NCI-H2196 (cell line): ENCODE data around the gene DNAH2.

Experiments
- DNase-seq: peaks from one replicate; lab custom pipeline; 2025; ENCODE audit not compliant: unreplicated experiment; lab: John Stamatoyannopoulos, UW

DNAH2 gene

DNA sequence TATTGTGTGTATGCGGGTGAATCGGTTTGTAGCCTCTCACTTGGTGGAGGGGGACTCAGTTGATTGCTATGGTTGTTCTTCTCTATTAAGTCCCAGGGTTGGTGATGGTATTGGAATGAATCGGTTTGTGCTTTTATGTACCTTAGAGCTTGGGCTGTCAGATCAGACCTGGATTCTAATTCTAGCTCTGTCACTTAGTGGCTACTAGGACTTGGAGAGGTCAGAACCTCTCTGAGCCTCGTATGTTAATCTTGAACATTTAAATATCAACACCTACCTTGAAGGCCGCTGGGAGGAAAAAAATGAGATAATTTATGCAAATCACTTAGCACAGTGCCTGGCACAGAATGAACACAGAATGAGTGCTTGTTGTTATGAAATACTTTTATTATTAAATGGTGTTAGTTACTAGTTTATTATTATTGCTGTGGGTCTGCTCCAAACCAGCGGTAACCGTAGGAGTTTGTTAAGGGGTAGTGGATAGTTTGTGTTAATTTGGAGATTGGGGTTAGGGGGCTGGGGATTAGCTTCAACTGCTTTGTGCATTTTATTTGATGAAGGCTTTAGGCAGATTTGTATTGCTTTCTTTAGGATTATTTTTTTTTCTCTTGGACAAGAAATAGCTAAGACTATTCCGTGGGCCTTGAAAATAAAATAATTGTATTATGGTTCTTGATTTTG, 120.0 kb downstream of the DNAH2 start:
- no peak for DNase-seq

GRCh38 chr17:7838090-7839075, 120.8 kb downstream of the DNAH2 start:
- peak; percentile 10 for DNase-seq

DNA sequence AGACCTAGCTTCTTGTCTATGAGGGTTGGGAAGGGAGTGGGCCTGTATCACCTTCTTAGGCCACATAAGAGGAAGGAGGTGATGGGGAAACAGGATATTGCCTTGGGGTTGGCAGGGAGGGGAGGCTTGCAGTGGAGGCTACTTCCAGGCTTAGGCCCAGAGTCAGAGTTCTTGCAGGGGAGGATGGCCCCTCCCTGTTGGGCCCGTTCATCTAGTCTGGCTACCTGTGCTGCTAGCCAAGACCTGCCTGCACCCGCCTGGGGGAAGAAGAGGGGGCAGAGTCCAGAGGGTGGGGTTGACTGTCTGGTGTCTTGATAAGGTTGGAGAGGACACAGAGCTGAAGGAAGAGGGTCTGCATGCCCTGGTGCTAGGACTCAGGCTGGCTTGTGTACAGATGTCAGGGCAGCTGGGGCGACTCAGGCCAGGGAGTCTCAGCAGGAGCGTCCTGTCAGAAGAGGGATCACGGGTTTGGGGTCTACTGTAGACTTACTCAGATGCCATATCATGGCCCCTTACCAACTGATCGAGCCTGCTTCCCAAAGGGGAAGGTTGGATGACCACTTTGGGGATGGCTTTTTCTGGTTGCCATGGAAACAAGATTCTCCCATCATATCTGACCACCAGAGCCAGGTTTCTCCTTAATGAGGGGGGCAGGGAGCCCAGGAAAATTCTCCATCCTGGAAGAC, 121.8 kb downstream of the DNAH2 start:
- DNase-seq = no peak

GRCh38 chr17:7839876-7840261, 122.3 kb downstream of the DNAH2 start:
- DNase-seq = no peak

GRCh38 chr17:7840441-7840840, 122.9 kb downstream of the DNAH2 start:
- DNase-seq = no peak

DNA sequence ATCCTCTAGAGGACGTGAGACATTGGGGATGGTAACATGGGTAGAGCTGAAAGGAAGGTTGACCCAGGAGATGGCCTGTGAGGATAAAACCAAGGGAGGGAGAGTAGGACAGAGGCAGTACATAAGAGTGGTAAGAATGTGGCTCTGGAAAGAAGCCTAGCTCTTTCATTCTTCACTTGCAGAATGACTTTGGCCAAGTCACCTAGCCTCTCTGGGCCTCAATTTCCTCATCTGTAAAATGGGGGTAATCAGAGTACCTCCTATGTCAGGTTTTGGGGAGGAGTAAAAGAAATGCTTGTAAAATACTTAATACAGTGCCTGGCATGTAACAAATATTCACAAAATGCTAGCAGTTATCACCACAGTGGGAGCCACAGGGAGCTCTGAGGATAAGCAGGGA, 123.3 kb downstream of the DNAH2 start:
- no peak for DNase-seq

- DNase-seq = peak; percentile 41
Measured at GRCh38 chr17:7841396-7841914, 123.9 kb downstream of the DNAH2 start.

DNA sequence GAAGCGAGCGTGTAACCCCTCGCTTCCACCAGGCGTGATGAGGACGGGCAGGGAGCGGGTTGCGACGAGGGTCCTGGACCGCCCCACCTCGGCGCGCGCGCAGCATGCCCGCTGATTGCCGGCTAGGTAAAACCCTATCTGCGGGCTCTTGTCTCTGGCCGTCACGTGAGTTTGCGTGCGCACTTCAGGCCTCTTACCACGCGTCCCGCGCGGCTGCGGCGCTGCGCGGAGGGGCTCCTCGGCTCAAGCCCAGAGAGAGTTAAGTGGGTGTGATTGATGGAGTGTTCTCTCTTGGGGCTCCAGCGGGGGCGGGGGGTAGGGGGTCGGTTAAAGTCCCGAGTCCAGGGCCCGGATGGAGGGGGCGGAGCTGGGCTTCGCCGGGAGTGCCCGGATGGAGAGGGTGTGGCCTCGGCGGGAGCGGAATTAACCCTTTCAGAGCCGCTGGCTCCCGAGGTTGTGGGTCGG, 124.4 kb downstream of the DNAH2 start:
- peak; percentile 72 for DNase-seq

DNA sequence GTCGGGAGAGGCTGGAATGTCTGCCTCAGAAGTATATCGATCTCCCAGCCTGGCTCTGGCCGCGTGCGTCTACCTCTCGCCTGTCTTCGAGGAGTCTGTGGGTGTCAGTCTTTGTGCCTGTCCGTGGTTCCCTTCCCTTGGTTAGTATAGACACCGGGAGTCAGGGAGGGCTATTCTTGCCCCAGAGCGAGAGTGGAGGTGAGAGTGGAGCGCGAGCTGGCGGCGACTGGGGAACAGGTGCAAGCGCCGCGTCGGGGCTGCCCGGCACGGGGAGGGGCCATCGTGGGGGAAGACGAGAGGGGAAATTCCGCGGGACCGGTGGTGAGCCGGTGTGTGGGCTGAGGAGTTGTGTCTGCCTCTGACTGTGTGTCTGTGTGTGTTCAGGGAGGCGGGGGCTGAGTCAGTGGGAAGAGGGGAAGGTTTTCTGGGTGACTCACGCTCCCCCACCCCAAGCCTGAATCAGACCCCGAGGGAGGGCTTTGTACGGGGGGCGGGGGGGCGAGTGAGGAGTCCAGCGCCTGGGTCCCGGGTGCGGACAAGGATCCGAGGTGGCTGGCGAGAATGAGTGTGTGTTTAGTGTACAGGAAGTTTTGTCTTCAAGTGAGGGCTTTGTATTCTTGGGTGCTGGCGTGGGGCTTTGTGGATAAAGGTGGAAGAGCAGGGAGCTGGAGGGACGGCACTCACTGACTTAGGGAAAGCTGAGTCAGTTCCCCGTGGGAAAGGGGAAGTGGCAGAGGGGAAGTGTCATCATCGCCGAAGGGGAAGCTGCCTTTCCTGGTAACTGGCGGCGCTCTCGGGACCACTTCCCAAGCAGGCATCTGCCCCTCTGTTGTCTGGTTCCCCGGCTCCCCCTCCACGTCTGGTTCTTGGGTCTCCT, 125.1 kb downstream of the DNAH2 start:
- no peak for DNase-seq

- DNase-seq = no peak
Measured at GRCh38 chr17:7843257-7843535, 125.7 kb downstream of the DNAH2 start.

DNA sequence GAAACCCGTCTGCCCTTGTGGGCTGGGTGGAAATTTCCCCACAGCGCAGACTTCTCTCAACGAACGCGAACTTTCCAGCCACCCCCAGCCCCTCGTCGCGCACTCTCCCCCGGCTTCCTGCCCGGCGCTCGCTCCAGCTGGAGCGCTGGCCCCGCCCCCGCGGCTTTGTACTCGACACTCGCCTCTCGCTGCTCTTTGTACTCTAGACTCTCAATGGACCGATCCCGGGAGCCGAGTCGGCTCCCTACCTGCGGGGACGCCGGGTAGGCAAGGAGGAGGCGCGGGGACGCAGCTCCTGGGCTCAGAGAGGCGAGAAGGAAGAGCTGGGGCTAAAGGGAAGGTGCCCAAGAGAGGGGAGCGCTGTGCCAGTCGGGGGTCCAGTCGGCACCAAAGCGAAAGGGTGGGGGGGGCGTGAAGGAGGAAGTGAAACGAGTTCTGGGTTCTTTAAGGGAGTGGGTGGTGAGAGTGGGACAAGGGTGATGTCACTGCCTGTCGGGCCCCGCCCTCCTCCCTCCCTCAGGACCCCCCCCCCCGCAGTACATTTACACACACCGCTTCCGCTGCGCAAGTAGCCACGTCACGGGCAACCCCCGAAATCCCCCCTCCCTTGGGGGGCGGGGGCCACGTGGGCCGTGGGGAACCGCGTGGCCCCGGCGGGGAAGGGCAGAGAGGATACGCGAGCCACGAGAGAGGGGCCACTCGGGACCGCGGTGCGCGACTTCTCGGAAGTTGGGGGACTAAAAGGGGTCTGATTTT, 126.2 kb downstream of the DNAH2 start:
- peak; percentile 74 for DNase-seq

DNA sequence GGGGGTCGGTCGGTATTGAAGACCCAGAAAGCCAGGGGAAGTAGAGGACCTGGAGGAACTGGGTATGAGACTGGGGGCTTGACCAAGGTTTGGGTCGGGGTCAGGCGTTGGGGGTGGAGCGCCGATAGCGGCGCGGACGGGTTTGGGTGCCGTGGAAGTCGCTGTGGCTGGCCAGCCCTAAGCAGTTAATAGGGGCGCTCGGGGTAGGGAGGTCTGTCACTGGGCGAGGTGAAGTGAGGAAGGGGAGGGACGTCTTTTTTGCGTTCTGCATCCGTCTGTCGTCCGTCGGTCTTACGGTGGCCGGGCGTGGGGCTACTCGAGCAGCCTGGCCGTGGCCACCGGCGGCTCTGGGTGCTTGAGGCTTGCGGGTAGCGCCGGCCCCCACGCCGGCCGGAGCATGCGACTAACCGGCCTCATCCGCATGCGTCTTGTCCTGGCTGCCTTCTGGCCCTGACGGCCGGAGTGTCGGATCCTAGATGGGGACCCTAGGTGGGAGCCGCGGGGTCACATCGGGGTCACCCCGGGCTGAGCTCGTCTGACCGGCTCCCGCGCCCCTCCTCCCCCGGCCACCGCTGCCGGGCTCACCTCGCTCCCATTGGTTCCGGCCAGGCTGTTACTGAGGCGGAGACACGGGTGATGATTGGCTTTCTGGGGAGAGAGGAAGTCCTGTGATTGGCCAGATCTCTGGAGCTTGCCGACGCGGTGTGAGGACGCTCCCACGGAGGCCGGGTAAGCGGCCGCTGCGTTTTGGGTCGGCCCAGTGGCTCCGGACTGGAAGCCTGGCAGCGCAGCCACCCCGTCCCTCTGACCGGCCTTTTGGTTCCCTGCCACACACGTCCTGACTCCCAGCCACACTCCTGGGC, 127.0 kb downstream of the DNAH2 start:
- DNase-seq = peak; percentile 75

- no peak for DNase-seq
Measured at GRCh38 chr17:7845359-7846062, 128.0 kb downstream of the DNAH2 start.

DNA sequence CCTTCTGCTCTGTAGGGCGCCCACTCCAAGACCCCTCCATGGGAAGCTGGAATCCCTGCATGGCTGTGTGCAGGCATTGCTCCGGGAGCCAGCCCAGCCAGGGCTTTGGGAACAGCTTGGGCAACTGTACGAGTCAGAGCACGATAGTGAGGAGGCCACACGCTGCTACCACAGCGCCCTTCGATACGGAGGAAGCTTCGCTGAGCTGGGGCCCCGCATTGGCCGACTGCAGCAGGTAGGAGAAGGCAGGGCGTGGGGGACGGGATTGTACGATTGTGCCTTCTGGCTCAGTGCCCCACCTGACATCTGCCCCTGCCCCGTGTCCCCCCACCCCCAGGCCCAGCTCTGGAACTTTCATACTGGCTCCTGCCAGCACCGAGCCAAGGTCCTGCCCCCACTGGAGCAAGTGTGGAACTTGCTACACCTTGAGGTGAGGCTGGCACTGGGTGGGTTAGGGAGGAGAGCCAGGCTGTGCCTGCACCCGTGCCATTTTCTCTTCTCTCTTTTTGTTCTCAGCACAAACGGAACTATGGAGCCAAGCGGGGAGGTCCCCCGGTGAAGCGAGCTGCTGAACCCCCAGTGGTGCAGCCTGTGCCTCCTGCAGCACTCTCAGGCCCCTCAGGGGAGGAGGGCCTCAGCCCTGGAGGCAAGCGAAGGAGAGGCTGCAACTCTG, 128.7 kb downstream of the DNAH2 start:
- DNase-seq = no peak

DNA sequence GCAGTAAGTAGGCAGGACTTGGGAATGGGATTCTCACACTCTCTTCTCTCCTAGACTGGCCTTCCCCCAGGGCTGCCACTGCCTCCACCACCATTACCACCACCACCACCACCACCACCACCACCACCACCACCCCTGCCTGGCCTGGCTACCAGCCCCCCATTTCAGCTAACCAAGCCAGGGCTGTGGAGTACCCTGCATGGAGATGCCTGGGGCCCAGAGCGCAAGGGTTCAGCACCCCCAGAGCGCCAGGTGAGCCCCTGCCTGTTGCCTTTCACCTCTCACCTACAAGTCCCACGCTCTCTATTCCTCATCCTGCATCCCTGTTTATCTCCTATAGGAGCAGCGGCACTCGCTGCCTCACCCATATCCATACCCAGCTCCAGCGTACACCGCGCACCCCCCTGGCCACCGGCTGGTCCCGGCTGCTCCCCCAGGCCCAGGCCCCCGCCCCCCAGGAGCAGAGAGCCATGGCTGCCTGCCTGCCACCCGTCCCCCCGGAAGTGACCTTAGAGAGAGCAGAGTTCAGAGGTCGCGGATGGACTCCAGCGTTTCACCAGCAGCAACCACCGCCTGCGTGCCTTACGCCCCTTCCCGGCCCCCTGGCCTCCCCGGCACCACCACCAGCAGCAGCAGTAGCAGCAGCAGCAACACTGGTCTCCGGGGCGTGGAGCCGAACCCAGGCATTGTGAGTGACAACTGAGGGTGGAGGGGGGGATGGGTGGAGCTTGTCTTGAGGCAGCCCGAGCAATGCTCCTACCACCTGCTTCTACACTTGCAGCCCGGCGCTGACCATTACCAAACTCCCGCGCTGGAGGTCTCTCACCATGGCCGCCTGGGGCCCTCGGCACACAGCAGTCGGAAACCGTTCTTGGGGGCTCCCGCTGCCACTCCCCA, 129.5 kb downstream of the DNAH2 start:
- no peak for DNase-seq

DNA sequence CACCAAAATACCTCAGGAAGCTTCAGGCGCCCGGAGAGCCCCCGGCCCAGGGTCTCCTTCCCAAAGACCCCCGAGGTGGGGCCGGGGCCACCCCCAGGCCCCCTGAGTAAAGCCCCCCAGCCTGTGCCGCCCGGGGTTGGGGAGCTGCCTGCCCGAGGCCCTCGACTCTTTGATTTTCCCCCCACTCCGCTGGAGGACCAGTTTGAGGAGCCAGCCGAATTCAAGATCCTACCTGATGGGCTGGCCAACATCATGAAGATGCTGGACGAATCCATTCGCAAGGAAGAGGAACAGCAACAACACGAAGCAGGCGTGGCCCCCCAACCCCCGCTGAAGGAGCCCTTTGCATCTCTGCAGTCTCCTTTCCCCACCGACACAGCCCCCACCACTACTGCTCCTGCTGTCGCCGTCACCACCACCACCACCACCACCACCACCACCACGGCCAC, 130.6 kb downstream of the DNAH2 start:
- no peak for DNase-seq

DNA sequence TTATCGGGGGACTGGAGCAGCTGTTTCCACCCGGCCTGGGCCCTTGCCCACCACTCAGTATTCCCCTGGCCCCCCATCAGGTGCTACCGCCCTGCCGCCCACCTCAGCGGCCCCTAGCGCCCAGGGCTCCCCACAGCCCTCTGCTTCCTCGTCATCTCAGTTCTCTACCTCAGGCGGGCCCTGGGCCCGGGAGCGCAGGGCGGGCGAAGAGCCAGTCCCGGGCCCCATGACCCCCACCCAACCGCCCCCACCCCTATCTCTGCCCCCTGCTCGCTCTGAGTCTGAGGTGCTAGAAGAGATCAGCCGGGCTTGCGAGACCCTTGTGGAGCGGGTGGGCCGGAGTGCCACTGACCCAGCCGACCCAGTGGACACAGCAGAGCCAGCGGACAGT, 131.2 kb downstream of the DNAH2 start:
- no peak for DNase-seq
